Measurements from ENCODE around the gene AKAP6.

Gene AKAP6

GRCh38 chr14:32329146-32329545 is at the start of gene AKAP6:
TSS of gene AKAP6 (plus strand) at chr14:32329298. CDS start at chr14:32433494, 104,196 bp downstream.
- no peak for DNase-seq (ENCODE audit: low read depth in 2 of 2)

- no peak for DNase-seq (ENCODE audit: low read depth in 2 of 2)
Observed at GRCh38 chr14:32286602-32287001, 42.5 kb upstream of the AKAP6 start.

- DNase-seq (ENCODE audit: low read depth in 2 of 2): no peak
Observed at GRCh38 chr14:32296366-32296765, 32.7 kb upstream of the AKAP6 start.

GRCh38 chr14:32298346-32298745 is 30.8 kb upstream of the AKAP6 start:
- DNase-seq (ENCODE audit: low read depth in 2 of 2): no peak

GRCh38 chr14:32300136-32300535 is 29.0 kb upstream of the AKAP6 start:
- DNase-seq (ENCODE audit: low read depth in 2 of 2): no peak

GRCh38 chr14:32303865-32304264 is 25.2 kb upstream of the AKAP6 start:
- DNase-seq (ENCODE audit: low read depth in 2 of 2): no peak

- no peak for DNase-seq (ENCODE audit: low read depth in 2 of 2)
Observed at GRCh38 chr14:32304296-32304695, 24.8 kb upstream of the AKAP6 start.

- no peak for DNase-seq (ENCODE audit: low read depth in 2 of 2)
Observed at GRCh38 chr14:32306549-32306948, 22.5 kb upstream of the AKAP6 start.

GRCh38 chr14:32307881-32308582 is 21.1 kb upstream of the AKAP6 start:
- no peak for DNase-seq (ENCODE audit: low read depth in 2 of 2)

GRCh38 chr14:32310876-32311275 is 18.2 kb upstream of the AKAP6 start:
- no peak for DNase-seq (ENCODE audit: low read depth in 2 of 2)

- DNase-seq (ENCODE audit: low read depth in 2 of 2): no peak
Observed at GRCh38 chr14:32311294-32312009, 17.6 kb upstream of the AKAP6 start.

- no peak for DNase-seq (ENCODE audit: low read depth in 2 of 2)
Observed at GRCh38 chr14:32312010-32312331, 17.1 kb upstream of the AKAP6 start.

- no peak for DNase-seq (ENCODE audit: low read depth in 2 of 2)
Observed at GRCh38 chr14:32313844-32314376, 15.2 kb upstream of the AKAP6 start.

GRCh38 chr14:32318087-32318795 is 10.9 kb upstream of the AKAP6 start:
- DNase-seq (ENCODE audit: low read depth in 2 of 2): no peak

GRCh38 chr14:32319368-32320049 is 9.6 kb upstream of the AKAP6 start:
- no peak for DNase-seq (ENCODE audit: low read depth in 2 of 2)

GRCh38 chr14:32324601-32325000 is 4.5 kb upstream of the AKAP6 start:
- DNase-seq (ENCODE audit: low read depth in 2 of 2): no peak

- DNase-seq (ENCODE audit: low read depth in 2 of 2): no peak
Observed at GRCh38 chr14:32327255-32327961, 1.7 kb upstream of the AKAP6 start.

- no peak for DNase-seq (ENCODE audit: low read depth in 2 of 2)
Observed at GRCh38 chr14:32329690-32330285, 690 bp downstream of the AKAP6 start.

GRCh38 chr14:32330351-32331111 is 1.4 kb downstream of the AKAP6 start:
- DNase-seq (ENCODE audit: low read depth in 2 of 2): no peak

GRCh38 chr14:32331206-32331605 is 2.1 kb downstream of the AKAP6 start:
- DNase-seq (ENCODE audit: low read depth in 2 of 2): no peak

Data from stimulated activated CD4-positive, alpha-beta T cell treated with anti-CD3 and anti-CD28 coated beads, Interleukin-1b, Interleukin-23, amount 100 ng/mL, for 1 hour (primary cell).